Measurements from ENCODE around the gene HGS.

DNA sequence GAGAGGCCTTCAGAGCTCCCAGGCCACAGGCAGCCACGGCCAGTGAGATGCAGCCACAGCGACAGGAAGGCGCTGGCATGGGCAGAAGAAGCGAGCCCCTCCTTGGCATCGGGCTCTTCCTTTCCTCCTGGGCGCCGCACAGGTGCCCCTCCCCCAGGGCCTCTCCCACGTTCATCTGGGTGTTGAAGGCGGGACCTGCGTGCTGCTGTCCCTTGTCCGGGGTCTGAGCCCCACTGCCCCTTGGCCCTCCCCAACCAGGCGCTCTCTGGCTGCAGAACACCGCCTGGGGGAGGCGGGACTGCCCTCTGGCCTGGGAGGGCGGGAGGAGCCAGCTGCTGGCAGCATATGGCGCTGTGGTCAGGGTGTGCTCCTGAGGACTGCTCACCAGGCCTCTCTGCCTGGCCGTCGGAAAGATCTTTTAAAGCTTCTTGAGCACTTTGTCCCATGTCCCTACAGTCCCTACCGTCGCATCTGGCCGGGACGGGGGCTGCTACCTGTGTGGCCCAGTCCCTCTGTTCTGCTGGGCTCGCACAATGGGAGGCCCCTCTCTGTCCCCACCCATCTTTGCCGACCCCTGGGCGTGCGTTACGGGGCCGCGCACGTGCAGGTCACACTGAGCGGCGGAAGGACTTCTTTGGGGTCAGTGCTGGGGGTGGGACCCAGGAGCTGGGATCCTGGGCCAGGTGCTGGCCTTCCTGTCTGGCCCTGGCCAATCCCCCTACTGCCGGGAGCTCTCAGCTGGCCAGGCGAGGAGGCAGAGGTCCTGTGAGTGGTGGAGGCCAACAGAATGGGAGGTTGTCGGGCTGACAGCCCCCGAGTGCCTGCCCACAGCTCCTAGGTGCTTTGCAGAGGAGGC, 30.0 kb downstream of the HGS start:
- TF ChIP-seq, protein P1, sequence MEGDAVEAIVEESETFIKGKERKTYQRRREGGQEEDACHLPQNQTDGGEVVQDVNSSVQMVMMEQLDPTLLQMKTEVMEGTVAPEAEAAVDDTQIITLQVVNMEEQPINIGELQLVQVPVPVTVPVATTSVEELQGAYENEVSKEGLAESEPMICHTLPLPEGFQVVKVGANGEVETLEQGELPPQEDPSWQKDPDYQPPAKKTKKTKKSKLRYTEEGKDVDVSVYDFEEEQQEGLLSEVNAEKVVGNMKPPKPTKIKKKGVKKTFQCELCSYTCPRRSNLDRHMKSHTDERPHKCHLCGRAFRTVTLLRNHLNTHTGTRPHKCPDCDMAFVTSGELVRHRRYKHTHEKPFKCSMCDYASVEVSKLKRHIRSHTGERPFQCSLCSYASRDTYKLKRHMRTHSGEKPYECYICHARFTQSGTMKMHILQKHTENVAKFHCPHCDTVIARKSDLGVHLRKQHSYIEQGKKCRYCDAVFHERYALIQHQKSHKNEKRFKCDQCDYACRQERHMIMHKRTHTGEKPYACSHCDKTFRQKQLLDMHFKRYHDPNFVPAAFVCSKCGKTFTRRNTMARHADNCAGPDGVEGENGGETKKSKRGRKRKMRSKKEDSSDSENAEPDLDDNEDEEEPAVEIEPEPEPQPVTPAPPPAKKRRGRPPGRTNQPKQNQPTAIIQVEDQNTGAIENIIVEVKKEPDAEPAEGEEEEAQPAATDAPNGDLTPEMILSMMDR (IDR thresholded peaks at IDR 0.05), result no peak
- TF ChIP-seq POLR2A (IDR thresholded peaks at IDR 0.05) (no peak), EP300 (IDR thresholded peaks at IDR 0.05) (no peak), POLR2AphosphoS5 (IDR thresholded peaks at IDR 0.05) (no peak)
